Liver (tissue), 9 donors: ENCODE results near the gene COBL. TPM values are rescaled to one million over a fixed set of nuclear protein-coding genes. Genes with fewer than 3 reads are reported as not detected.

Source experiments
- DNase-seq: peaks from one replicate; pipeline ENCODE4 v3.0.0-alpha.2; 2017; ENCODE audit warnings: low spot score
- H3K27ac ChIP-seq, 2 donors: one replicate each; pipeline ENCODE4 v1.7.0; 2013; ENCODE audit warnings: inconsistent platforms in 2 of 2, low read length in 2 of 2, control low read depth in 1 of 2, low read depth in 1 of 2, mild to moderate bottlenecking in 1 of 2
- H3K27me3 ChIP-seq, 4 donors: one replicate each; pipeline versions ENCODE4 v1.6.1 to v1.7.0; 2013; ENCODE audit warnings: low read length in 3 of 4, inconsistent platforms in 1 of 4, mild to moderate bottlenecking in 1 of 4, moderate library complexity in 1 of 4; ENCODE audit not compliant: control insufficient read depth in 4 of 4, insufficient read depth in 4 of 4
- H3K36me3 ChIP-seq, 4 donors: one replicate each; pipeline versions ENCODE4 v1.6.1 to v1.7.0; 2013; ENCODE audit warnings: low read length in 3 of 4, mild to moderate bottlenecking in 3 of 4, low read depth in 1 of 4, moderate library complexity in 1 of 4; ENCODE audit not compliant: control insufficient read depth in 4 of 4, insufficient read depth in 3 of 4
- H3K4me1 ChIP-seq, 4 donors: one replicate each; pipeline versions ENCODE4 v1.6.1 to v1.7.0; 2013; ENCODE audit warnings: low read length in 3 of 4, mild to moderate bottlenecking in 3 of 4, moderate library complexity in 1 of 4; ENCODE audit not compliant: control insufficient read depth in 4 of 4, insufficient read depth in 4 of 4
- H3K4me3 ChIP-seq, 3 donors: one replicate each; pipeline versions ENCODE4 v1.6.1 to v1.7.0; 2013; ENCODE audit warnings: low read length in 3 of 3, control low read depth in 1 of 3, low read depth in 1 of 3, mild to moderate bottlenecking in 1 of 3
- H3K9ac ChIP-seq, 2 donors: one replicate each; pipeline ENCODE4 v1.7.0; 2013; ENCODE audit warnings: low read length in 2 of 2, mild to moderate bottlenecking in 2 of 2, moderate library complexity in 2 of 2, control low read depth in 1 of 2, low read depth in 1 of 2
- H3K9me3 ChIP-seq, 4 donors: one replicate each; pipeline versions ENCODE4 v1.6.1 to v1.7.0; 2013; ENCODE audit warnings: low read length in 3 of 4; ENCODE audit not compliant: control insufficient read depth in 4 of 4
- EGR1 ChIP-seq, 2 donors: IDR thresholded peaks; 2 replicates each; pipeline ENCODE4 v1.6.1; 2016 to 2018; ENCODE audit warnings: antibody characterized with exemption in 2 of 2, low read depth in 2 of 2
- FOXA1 ChIP-seq: IDR thresholded peaks from 2 replicates; pipeline ENCODE4 v1.6.1; 2016; ENCODE audit warnings: antibody characterized with exemption
- FOXA2 ChIP-seq: IDR thresholded peaks from 2 replicates; pipeline ENCODE4 v1.6.1; 2016; ENCODE audit warnings: antibody characterized with exemption
- GABPA ChIP-seq, 2 donors: IDR thresholded peaks in 1 of 2; conservative IDR thresholded peaks in 1 of 2; 2 replicates each; pipeline ENCODE4 v1.6.1; 2016; ENCODE audit warnings: antibody characterized with exemption in 2 of 2, mild to moderate bottlenecking in 1 of 2, moderate library complexity in 1 of 2
- HNF4A ChIP-seq, 2 donors: conservative IDR thresholded peaks; 2 replicates each; pipeline ENCODE4 v1.6.1; 2016; ENCODE audit warnings: antibody characterized with exemption in 2 of 2, mild to moderate bottlenecking in 2 of 2
- HNF4G ChIP-seq: IDR thresholded peaks from 2 replicates; pipeline ENCODE4 v1.6.1; 2016; ENCODE audit warnings: antibody characterized with exemption
- JUND ChIP-seq, 2 donors: IDR thresholded peaks; 2 replicates each; pipeline ENCODE4 v1.6.1; 2016; ENCODE audit warnings: antibody characterized with exemption in 2 of 2
- NR2F2 ChIP-seq: IDR thresholded peaks from 2 replicates; pipeline ENCODE4 v1.6.1; 2016; ENCODE audit warnings: antibody characterized with exemption
- RAD21 ChIP-seq, 2 donors: IDR thresholded peaks; 2 replicates each; pipeline ENCODE4 v1.6.1; 2016; ENCODE audit warnings: antibody characterized with exemption in 2 of 2, mild to moderate bottlenecking in 2 of 2
- RXRA ChIP-seq, 2 donors: IDR thresholded peaks; 2 replicates each; pipeline ENCODE4 v1.6.1; 2017 to 2018; ENCODE audit warnings: antibody characterized with exemption in 2 of 2, mild to moderate bottlenecking in 1 of 2
- SP1 ChIP-seq: IDR thresholded peaks from 2 replicates; pipeline ENCODE4 v1.6.1; 2018; ENCODE audit warnings: antibody characterized with exemption, mild to moderate bottlenecking
- TAF1 ChIP-seq: conservative IDR thresholded peaks from 2 replicates; pipeline ENCODE4 v1.6.1; 2016; ENCODE audit warnings: antibody characterized with exemption, mild to moderate bottlenecking
- YY1 ChIP-seq: IDR thresholded peaks from 2 replicates; pipeline ENCODE4 v1.6.1; 2016; ENCODE audit warnings: antibody characterized with exemption, mild to moderate bottlenecking
- WGBS: extraction: QIAGEN DNeasy Blood & Tissue Kit; methylation state at CpG from one replicate; pipeline ENCODE4 v1.1.7; 2013; 5-methylcytosine and 5-hydroxymethylcytosine counted together
- polyA plus RNA-seq, 2 donors: library from polyadenylated mRNA; stranded (reverse) in 1 of 2; unstranded in 1 of 2; fragments of 200-250 nt in 1 of 2; fragments of >200 nt in 1 of 2; fragmentation: Nextera tagmentation in 1 of 2; extraction: Ambion mirVana in 1 of 2; gene quantifications; one replicate each; pipeline versions ENCODE4 v1.2.1 to v1.2.3, GENCODE V29; 2013 to 2015
- total RNA-seq, 2 donors: library from RNA; depleted of rRNA; stranded (reverse); fragments of >200 nt; gene quantifications; one replicate each; pipeline ENCODE4 v1.2.3, GENCODE V29; 2014
- TF ChIP-seq, protein P1 (sequence below): IDR thresholded peaks from 2 replicates; pipeline ENCODE4 v1.6.1; 2016; ENCODE audit warnings: antibody characterized with exemption, mild to moderate bottlenecking
- TF ChIP-seq, protein P2 (sequence below): IDR thresholded peaks from 2 replicates; pipeline ENCODE4 v1.6.1; 2016; ENCODE audit warnings: antibody characterized with exemption
- TF ChIP-seq, protein P3 (sequence below): IDR thresholded peaks from 2 replicates; pipeline ENCODE4 v1.6.1; 2016; ENCODE audit warnings: antibody characterized with exemption
- TF ChIP-seq, protein P4 (sequence below): IDR thresholded peaks from 2 replicates; pipeline ENCODE4 v1.6.1; 2016; ENCODE audit warnings: antibody characterized with exemption
- TF ChIP-seq, protein P5 (sequence below): fragments of 150-350 bp; IDR thresholded peaks from 2 replicates; pipeline ENCODE4 v1.5.1; 2017; ENCODE audit warnings: improper control_type of control experiment, low read depth, low read length; ENCODE audit not compliant: missing input control
- donor health status: healthy.
- donor health status: healthy.
- donor health status: healthy.
- donor health status: healthy.
- donor health status: healthy.

Gene COBL
- total and polyA plus RNA-seq, 4 donors, result 5.8 to 18.7 (median 10.7) TPM

DNA sequence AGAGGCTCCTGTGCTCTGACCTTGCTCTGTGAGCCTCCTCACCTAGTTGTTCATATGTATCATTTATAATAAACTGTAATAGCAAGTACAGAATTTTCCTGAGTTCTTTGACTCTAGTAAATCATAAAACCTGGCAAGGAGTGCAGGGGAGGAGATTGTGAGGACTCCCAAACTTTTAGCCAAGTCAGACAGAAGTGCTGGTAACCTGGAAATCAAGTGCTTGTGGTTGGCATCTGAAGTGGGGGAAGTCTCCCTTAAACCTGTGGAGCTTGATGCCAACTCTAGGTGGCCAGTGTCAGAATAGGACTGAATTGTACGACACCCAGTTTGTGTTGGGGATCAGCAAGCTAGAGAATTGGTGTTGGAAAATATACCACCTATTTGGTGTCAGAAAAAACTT, 327.6 kb downstream of the COBL start:
- TF ChIP-seq RXRA (IDR thresholded peaks at IDR 0.05) (no peak), TAF1 (no peak)
- no peaks in the 10 kb centered on the region for H3K36me3 ChIP-seq
- 91% methylated on average over 1 of the region's 1 CpG for WGBS

DNA sequence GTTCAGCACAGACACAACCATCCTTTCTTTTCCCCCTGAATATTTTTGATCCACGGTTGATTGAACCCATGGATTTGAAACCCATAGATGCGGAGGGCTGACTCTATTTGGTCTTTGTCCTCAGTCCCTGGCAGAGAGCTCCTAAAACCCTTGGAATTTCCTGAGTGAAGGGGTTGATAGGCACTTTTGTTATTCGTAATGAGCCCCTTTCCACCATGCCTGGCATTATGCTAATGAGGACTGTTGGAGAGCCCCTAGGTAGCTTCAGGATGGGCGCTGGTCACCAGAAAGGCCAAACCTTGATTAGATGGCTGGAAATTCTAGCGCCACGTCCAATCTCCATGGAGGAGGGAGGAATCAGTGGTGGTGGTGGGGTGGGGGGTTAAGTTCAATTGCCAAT, 328.1 kb downstream of the COBL start:
- no peak overlapping the region for H3K9ac ChIP-seq
- no peak for DNase-seq

More for the DNA sequence above, 327.6 kb downstream of the COBL start:
- no peak for DNase-seq
- H3K4me3 ChIP-seq, result no peak overlapping the region
- H3K27me3 ChIP-seq, result peaks cover 0 to 2% (median 0%) of the 10 kb centered on the region in 4 donors
- no peaks in the 10 kb centered on the region for H3K4me1 ChIP-seq
- H3K27ac ChIP-seq, result no peak overlapping the region
- no peak overlapping the region for H3K9ac ChIP-seq
- H3K9me3 ChIP-seq, result no peaks in the 10 kb centered on the region

More for the DNA sequence above, 328.1 kb downstream of the COBL start:
- H3K27me3 ChIP-seq, result peaks cover 0 to 2% (median 0%) of the 10 kb centered on the region in 4 donors
- 91% methylated on average over 6 of the region's 6 CpGs for WGBS
- no peak overlapping the region for H3K4me3 ChIP-seq
- no peak overlapping the region for H3K27ac ChIP-seq
- no peaks in the 10 kb centered on the region for H3K9me3 ChIP-seq
- no peaks in the 10 kb centered on the region for H3K4me1 ChIP-seq
- TF ChIP-seq, protein P1, sequence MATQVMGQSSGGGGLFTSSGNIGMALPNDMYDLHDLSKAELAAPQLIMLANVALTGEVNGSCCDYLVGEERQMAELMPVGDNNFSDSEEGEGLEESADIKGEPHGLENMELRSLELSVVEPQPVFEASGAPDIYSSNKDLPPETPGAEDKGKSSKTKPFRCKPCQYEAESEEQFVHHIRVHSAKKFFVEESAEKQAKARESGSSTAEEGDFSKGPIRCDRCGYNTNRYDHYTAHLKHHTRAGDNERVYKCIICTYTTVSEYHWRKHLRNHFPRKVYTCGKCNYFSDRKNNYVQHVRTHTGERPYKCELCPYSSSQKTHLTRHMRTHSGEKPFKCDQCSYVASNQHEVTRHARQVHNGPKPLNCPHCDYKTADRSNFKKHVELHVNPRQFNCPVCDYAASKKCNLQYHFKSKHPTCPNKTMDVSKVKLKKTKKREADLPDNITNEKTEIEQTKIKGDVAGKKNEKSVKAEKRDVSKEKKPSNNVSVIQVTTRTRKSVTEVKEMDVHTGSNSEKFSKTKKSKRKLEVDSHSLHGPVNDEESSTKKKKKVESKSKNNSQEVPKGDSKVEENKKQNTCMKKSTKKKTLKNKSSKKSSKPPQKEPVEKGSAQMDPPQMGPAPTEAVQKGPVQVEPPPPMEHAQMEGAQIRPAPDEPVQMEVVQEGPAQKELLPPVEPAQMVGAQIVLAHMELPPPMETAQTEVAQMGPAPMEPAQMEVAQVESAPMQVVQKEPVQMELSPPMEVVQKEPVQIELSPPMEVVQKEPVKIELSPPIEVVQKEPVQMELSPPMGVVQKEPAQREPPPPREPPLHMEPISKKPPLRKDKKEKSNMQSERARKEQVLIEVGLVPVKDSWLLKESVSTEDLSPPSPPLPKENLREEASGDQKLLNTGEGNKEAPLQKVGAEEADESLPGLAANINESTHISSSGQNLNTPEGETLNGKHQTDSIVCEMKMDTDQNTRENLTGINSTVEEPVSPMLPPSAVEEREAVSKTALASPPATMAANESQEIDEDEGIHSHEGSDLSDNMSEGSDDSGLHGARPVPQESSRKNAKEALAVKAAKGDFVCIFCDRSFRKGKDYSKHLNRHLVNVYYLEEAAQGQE, result no peak
- TF ChIP-seq HNF4G, result no peak
- no peak for TF ChIP-seq RXRA (IDR thresholded peaks at IDR 0.05)
- no peak for TF ChIP-seq JUND (IDR thresholded peaks at IDR 0.05)
- TF ChIP-seq, protein P2, sequence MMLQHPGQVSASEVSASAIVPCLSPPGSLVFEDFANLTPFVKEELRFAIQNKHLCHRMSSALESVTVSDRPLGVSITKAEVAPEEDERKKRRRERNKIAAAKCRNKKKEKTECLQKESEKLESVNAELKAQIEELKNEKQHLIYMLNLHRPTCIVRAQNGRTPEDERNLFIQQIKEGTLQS, result no peak
- TF ChIP-seq RAD21 (IDR thresholded peaks at IDR 0.05), result no peak
- TF ChIP-seq, protein P3, sequence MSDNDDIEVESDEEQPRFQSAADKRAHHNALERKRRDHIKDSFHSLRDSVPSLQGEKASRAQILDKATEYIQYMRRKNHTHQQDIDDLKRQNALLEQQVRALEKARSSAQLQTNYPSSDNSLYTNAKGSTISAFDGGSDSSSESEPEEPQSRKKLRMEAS, result no peak
- no peak for TF ChIP-seq TAF1
- no peak for TF ChIP-seq HNF4A (conservative IDR thresholded peaks at IDR 0.05)
- no peak for TF ChIP-seq FOXA1
- no peak for TF ChIP-seq YY1
- TF ChIP-seq FOXA2, result no peak
- TF ChIP-seq, protein P4, sequence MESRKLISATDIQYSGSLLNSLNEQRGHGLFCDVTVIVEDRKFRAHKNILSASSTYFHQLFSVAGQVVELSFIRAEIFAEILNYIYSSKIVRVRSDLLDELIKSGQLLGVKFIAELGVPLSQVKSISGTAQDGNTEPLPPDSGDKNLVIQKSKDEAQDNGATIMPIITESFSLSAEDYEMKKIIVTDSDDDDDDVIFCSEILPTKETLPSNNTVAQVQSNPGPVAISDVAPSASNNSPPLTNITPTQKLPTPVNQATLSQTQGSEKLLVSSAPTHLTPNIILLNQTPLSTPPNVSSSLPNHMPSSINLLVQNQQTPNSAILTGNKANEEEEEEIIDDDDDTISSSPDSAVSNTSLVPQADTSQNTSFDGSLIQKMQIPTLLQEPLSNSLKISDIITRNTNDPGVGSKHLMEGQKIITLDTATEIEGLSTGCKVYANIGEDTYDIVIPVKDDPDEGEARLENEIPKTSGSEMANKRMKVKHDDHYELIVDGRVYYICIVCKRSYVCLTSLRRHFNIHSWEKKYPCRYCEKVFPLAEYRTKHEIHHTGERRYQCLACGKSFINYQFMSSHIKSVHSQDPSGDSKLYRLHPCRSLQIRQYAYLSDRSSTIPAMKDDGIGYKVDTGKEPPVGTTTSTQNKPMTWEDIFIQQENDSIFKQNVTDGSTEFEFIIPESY, result no peak
- no peak for TF ChIP-seq SP1
- no peak for TF ChIP-seq EGR1 (IDR thresholded peaks at IDR 0.05; ENCODE audit: low read depth in 2 of 2)
- TF ChIP-seq, protein P5, sequence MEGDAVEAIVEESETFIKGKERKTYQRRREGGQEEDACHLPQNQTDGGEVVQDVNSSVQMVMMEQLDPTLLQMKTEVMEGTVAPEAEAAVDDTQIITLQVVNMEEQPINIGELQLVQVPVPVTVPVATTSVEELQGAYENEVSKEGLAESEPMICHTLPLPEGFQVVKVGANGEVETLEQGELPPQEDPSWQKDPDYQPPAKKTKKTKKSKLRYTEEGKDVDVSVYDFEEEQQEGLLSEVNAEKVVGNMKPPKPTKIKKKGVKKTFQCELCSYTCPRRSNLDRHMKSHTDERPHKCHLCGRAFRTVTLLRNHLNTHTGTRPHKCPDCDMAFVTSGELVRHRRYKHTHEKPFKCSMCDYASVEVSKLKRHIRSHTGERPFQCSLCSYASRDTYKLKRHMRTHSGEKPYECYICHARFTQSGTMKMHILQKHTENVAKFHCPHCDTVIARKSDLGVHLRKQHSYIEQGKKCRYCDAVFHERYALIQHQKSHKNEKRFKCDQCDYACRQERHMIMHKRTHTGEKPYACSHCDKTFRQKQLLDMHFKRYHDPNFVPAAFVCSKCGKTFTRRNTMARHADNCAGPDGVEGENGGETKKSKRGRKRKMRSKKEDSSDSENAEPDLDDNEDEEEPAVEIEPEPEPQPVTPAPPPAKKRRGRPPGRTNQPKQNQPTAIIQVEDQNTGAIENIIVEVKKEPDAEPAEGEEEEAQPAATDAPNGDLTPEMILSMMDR, result no peak
- TF ChIP-seq NR2F2, result no peak
- no peak for TF ChIP-seq GABPA (IDR thresholded peaks at IDR 0.05 in 1 of 2, conservative IDR thresholded peaks at IDR 0.05 in 1 of 2)
- H3K36me3 ChIP-seq, result no peaks in the 10 kb centered on the region
